Calu3 (cell line): ENCODE data around the gene PDLIM5. TPM values are rescaled to one million over a fixed set of nuclear protein-coding genes. Genes with fewer than 3 reads are reported as not detected.

ENCODE experiments used
- BruUV-seq: library from RNA; stranded (reverse); fragments of 400-500 nt; replicated peaks from 2 replicates; lab custom pipeline; 2021; lab: Mats Ljungman, UMichigan
- CTCF ChIA-PET: fragments of 300-600 bp; sonication (Branson Sonifier 250); formaldehyde crosslinking; loops from one replicate; lab custom pipeline; 2022; ENCODE audit warnings: antibody characterized with exemption; lab: Charles Lee
- DNase-seq: peaks from one replicate; pipeline ENCODE4 v3.0.0; 2022
- H3K27ac Mint-ChIP-seq: one replicate; pipeline ENCODE4 v1.8.0; 2022; ENCODE audit warnings: mixed read lengths; ENCODE audit not compliant: unreplicated experiment
- H3K27me3 Mint-ChIP-seq: one replicate; pipeline ENCODE4 v1.8.0; 2022; ENCODE audit warnings: mixed read lengths; ENCODE audit not compliant: unreplicated experiment
- H3K36me3 Mint-ChIP-seq: one replicate; pipeline ENCODE4 v1.8.0; 2022; ENCODE audit warnings: mild to moderate bottlenecking, moderate library complexity, mixed read lengths; ENCODE audit not compliant: insufficient read depth, unreplicated experiment
- H3K4me1 Mint-ChIP-seq: one replicate; pipeline ENCODE4 v1.8.0; 2022; ENCODE audit warnings: mild to moderate bottlenecking, low read depth, mixed read lengths; ENCODE audit not compliant: unreplicated experiment
- H3K4me3 Mint-ChIP-seq: one replicate; pipeline ENCODE4 v1.8.0; 2022; ENCODE audit warnings: mild to moderate bottlenecking, low read depth, moderate library complexity, mixed read lengths; ENCODE audit not compliant: unreplicated experiment
- H3K9me3 Mint-ChIP-seq: one replicate; pipeline ENCODE4 v1.8.0; 2022; ENCODE audit warnings: low read depth, mixed read lengths; ENCODE audit not compliant: unreplicated experiment
- intact Hi-C: fragments of 100-400 bp; cut with micrococcal nuclease; formaldehyde crosslinking; loops from one replicate; pipeline ENCODE4 v1.10.0; 2022; ENCODE audit not compliant: unreplicated experiment
- total RNA-seq: library from RNA; stranded (reverse); gene quantifications from 2 replicates; pipeline ENCODE4 v1.2.3, GENCODE V29; 2022
- TF ChIP-seq, protein P1 (sequence below): fragments of 200-600 bp; IDR thresholded peaks from one replicate; pipeline ENCODE4 v1.8.0; 2022; ENCODE audit warnings: antibody characterized with exemption; ENCODE audit not compliant: unreplicated experiment

PDLIM5 gene
- total RNA-seq, 1 experiment from 2014 or later = 122 TPM

DNA sequence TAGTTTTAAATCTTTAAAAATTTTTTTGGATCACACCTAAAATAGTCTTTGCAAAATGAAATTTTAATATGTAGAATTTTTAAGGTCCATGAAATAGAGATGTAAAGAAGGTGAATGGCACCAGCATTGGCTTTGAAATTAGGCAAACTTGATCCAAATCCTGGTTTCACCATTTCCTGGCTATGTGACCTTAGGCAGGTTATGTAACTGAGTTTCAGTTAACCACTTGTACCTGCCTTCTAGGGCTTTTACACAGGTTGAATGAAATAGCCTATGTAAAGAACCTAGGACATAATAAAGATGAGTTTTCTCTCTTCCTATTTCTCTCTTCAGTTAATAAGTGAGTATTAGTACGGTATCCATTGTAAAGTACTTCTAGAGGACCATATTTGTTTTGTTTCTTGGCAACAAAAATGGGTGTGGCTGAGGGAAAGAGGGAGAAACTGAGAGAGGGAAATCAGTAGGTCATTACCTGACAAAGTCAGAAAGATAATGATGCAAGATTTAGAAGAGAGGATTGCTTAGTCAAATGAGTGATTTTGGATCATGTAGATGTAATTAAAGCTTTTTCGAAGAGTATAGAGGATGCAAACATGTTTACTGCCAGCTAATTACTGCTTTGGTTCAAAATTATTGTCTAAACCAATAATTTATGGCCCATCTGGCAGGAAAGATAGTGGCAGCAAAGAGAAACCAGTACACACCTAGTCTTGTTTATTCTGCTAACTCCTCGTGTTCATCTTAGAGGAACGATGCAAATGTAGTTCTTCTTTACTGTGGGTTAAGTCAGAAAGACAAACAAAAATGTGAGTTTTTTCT lies 81.9 kb downstream of the PDLIM5 start:
- Mint-ChIP-seq H3K27me3 (no peaks in the 10 kb centered on the region), H3K4me3 (peak overlapping the region; percentile 18), H3K36me3 (peaks cover 10% of the 10 kb centered on the region), H3K9me3 (no peaks in the 10 kb centered on the region), H3K27ac (peak overlapping the region; percentile 96), H3K4me1 (peaks cover 65% of the 10 kb centered on the region)
- no TSS peak for BruUV-seq
- intact Hi-C loops = loop anchor here (2.0 to 5.0 kb wide), 2 partner anchors 47 to 61 kb away; no protein-coding TSS in a partner anchor
- CTCF ChIA-PET = no interaction called here
- TF ChIP-seq, protein P1, sequence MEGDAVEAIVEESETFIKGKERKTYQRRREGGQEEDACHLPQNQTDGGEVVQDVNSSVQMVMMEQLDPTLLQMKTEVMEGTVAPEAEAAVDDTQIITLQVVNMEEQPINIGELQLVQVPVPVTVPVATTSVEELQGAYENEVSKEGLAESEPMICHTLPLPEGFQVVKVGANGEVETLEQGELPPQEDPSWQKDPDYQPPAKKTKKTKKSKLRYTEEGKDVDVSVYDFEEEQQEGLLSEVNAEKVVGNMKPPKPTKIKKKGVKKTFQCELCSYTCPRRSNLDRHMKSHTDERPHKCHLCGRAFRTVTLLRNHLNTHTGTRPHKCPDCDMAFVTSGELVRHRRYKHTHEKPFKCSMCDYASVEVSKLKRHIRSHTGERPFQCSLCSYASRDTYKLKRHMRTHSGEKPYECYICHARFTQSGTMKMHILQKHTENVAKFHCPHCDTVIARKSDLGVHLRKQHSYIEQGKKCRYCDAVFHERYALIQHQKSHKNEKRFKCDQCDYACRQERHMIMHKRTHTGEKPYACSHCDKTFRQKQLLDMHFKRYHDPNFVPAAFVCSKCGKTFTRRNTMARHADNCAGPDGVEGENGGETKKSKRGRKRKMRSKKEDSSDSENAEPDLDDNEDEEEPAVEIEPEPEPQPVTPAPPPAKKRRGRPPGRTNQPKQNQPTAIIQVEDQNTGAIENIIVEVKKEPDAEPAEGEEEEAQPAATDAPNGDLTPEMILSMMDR = no peak
- no peak for DNase-seq

GRCh38 chr4:94534401-94535312 lies 82.9 kb downstream of the PDLIM5 start:
- Mint-ChIP-seq H3K27ac (peak overlapping the region; percentile 96), H3K27me3 (no peaks in the 10 kb centered on the region), H3K9me3 (no peaks in the 10 kb centered on the region), H3K4me1 (peaks cover 71% of the 10 kb centered on the region), H3K36me3 (peaks cover 15% of the 10 kb centered on the region), H3K4me3 (peak overlapping the region; percentile 57)
- intact Hi-C loops = loop anchor here (2.0 to 5.0 kb wide), 2 partner anchors 48 to 62 kb away; no protein-coding TSS in a partner anchor
- TSS peak; percentile 50 for BruUV-seq
- no peak for DNase-seq
- TF ChIP-seq, protein P1 = no peak
- CTCF ChIA-PET = no interaction called here

- BruUV-seq = no TSS peak
- TF ChIP-seq, protein P1 = no peak
- H3K27ac Mint-ChIP-seq = peak overlapping the region; percentile 77
- intact Hi-C loops = no loop called here
- H3K36me3 Mint-ChIP-seq = peaks cover 22% of the 10 kb centered on the region
- CTCF ChIA-PET = no interaction called here
- DNase-seq = no peak
- H3K4me1 Mint-ChIP-seq = peaks cover 77% of the 10 kb centered on the region
- no peaks in the 10 kb centered on the region for H3K27me3 Mint-ChIP-seq
- H3K4me3 Mint-ChIP-seq = no peak overlapping the region
- no peaks in the 10 kb centered on the region for H3K9me3 Mint-ChIP-seq
These were observed 84.3 kb downstream of the PDLIM5 start for GRCh38 chr4:94536049-94536448.

DNA sequence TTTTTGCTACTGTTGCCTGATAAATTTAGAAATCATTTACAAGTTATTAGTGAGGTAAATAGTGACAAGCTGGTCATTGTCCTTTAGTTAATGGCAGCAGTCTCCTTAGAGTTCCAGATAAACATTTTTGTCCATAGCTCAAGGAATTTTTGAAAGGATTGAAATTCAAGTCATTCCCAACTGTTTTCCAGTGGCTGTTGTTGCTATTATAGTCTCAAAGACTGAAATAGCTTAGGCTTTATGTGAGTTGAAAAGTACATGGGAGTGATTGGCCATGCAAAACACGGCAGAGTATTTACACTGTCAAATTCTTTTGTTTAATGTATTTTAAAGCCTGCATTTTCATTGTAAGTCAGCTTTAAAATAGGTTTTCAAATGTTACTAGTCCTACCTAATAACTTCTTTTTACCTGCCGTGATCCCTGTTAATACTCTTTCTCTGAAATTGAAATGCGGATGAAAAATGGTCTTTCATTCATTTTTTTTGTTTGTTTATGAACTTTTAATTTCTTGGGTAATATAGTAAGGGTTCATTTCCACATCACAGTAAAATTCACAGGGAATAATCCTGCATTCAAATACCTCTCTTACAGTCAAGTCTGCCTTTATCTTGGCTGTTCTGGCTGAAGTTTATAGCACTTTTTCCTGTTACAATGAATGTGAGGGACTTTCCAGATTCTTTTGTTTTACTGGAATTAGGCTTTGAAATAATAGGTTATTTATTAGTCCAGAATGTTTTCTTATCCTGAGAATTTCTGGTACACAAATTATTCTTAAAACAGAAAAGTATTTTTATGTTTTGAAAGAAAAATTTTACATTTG lies 85.1 kb downstream of the PDLIM5 start:
- Mint-ChIP-seq H3K4me1 (peaks cover 79% of the 10 kb centered on the region), H3K27ac (peak overlapping the region; percentile 70), H3K36me3 (peaks cover 22% of the 10 kb centered on the region), H3K27me3 (no peaks in the 10 kb centered on the region), H3K9me3 (no peaks in the 10 kb centered on the region), H3K4me3 (no peak overlapping the region)
- no peak for DNase-seq
- BruUV-seq = no TSS peak
- TF ChIP-seq, protein P1 = no peak
- intact Hi-C loops = no loop called here
- CTCF ChIA-PET = no interaction called here
